ENCODE data around the gene NHLH1. TPM values are rescaled to one million over a fixed set of nuclear protein-coding genes. Genes with fewer than 3 reads are reported as not detected.

Gene NHLH1
- total and polyA plus RNA-seq, 2 donors (not counting 1 experiment from before 2014, with no cell fraction given): 0.27 to 0.39 TPM

DNA sequence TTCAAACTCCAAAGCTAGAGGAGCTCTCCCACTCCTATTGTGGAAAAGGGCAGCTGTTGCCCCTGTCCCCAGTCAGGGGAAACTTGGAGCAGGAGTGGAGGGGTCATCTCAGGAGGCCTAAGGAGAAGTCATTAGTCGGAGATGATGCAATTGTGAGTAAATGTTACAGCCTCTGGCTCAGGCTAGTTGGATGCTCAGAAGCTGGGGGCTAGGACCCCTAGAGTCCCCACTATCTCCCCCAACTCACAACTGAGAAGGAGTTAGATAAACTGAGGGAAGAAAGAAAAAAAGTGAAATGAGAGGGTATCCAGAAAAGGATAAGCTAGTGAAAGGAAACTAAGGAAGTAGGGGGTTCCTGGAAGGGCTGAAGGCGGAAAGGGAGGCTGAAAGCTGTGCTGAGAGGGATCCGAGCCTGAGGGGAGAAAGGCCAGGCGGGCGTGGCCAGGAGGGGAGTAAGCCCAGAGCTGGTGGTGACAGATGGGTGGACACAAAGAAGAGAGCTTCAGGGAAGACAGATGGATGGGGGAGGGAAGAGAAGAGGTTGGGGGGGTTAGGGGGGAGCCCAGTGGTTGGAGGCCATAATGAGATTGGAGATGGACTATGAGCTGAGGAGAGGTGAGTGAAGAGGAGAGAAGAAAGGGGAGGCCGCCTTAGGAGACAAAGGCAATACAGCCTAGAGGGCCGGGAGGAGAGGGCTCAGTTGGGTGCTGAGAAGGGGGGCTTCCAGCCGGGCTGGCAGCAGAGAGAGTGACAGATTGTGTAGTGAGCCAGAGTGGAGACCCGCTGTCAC lies 4.5 kb upstream of the NHLH1 start:
- POLR2A ChIA-PET: no interaction called here
- Histone ChIP-seq H3K4me3 (ENCODE audit: control extremely low read depth in 1 of 5, extremely low read depth in 1 of 5, insufficient read depth in 1 of 5, low read depth in 2 of 5, low read length in 4 of 5) (no peak overlapping the region), H2AFZ (ENCODE audit: insufficient read depth, low read depth, low read length, poor library complexity, severe bottlenecking) (no peak overlapping the region), H3K9me3 (ENCODE audit: control extremely low read depth in 1 of 3, control insufficient read depth in 2 of 3, insufficient read depth in 1 of 3, low read length in 2 of 3) (no peaks in the 10 kb centered on the region), H3K27ac (ENCODE audit: low read length in 2 of 2) (no peak overlapping the region), H3K79me2 (ENCODE audit: control insufficient read depth, insufficient read depth, low read length) (no peaks in the 10 kb centered on the region), H3K27me3 (replicated peaks in 1 of 4; ENCODE audit: control extremely low read depth in 1 of 4, control insufficient read depth in 3 of 4, insufficient read depth in 4 of 4, low read length in 3 of 4) (no peaks in the 10 kb centered on the region), H3K36me3 (replicated peaks in 1 of 2; ENCODE audit: control extremely low read depth in 1 of 2, control insufficient read depth in 1 of 2, extremely low read depth in 1 of 2, insufficient read depth in 2 of 2, low read length in 1 of 2) (peaks cover 0 to 27% of the 10 kb centered on the region in 2 experiments), H3K9ac (ENCODE audit: low read length) (no peak overlapping the region), H4K20me1 (ENCODE audit: control insufficient read depth, insufficient read depth, low read length, poor library complexity, severe bottlenecking) (no peaks in the 10 kb centered on the region), H3K4me2 (replicated peaks; ENCODE audit: low read depth, low read length, poor library complexity, severe bottlenecking) (no peak overlapping the region), H3K4me1 (ENCODE audit: control insufficient read depth in 2 of 2, insufficient read depth in 2 of 2, low read length in 2 of 2) (no peaks in the 10 kb centered on the region)
- no peak for DNase-seq
- TF ChIP-seq EZH2 (IDR thresholded peaks at IDR 0.05; ENCODE audit: borderline replicate concordance, insufficient read depth, low read depth, low read length, poor library complexity, severe bottlenecking): no peak
- TF ChIP-seq, protein P1, sequence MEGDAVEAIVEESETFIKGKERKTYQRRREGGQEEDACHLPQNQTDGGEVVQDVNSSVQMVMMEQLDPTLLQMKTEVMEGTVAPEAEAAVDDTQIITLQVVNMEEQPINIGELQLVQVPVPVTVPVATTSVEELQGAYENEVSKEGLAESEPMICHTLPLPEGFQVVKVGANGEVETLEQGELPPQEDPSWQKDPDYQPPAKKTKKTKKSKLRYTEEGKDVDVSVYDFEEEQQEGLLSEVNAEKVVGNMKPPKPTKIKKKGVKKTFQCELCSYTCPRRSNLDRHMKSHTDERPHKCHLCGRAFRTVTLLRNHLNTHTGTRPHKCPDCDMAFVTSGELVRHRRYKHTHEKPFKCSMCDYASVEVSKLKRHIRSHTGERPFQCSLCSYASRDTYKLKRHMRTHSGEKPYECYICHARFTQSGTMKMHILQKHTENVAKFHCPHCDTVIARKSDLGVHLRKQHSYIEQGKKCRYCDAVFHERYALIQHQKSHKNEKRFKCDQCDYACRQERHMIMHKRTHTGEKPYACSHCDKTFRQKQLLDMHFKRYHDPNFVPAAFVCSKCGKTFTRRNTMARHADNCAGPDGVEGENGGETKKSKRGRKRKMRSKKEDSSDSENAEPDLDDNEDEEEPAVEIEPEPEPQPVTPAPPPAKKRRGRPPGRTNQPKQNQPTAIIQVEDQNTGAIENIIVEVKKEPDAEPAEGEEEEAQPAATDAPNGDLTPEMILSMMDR (IDR thresholded peaks at IDR 0.05): no peak
- Mint-ChIP-seq H3K27ac (peak overlapping the region; percentile 68), H3K9me3 (ENCODE audit: insufficient read depth) (no peaks in the 10 kb centered on the region), H3K4me3 (no peak overlapping the region), H3K4me1 (no peaks in the 10 kb centered on the region), H3K27me3 (no peaks in the 10 kb centered on the region)
- no peak for ATAC-seq (ENCODE audit: low read depth)
- CTCF ChIA-PET: interaction anchor here (0.6 to 2.2 kb wide), 3 partner anchors 8 to 263 kb away, joined by 4 to 13 read pairs (median 11); no protein-coding TSS in a partner anchor
- intact Hi-C loops (cut with micrococcal nuclease): no loop called here
- WGBS (ENCODE audit: insufficient coverage): 95% methylated on average over 8 of the region's 9 CpGs

DNA sequence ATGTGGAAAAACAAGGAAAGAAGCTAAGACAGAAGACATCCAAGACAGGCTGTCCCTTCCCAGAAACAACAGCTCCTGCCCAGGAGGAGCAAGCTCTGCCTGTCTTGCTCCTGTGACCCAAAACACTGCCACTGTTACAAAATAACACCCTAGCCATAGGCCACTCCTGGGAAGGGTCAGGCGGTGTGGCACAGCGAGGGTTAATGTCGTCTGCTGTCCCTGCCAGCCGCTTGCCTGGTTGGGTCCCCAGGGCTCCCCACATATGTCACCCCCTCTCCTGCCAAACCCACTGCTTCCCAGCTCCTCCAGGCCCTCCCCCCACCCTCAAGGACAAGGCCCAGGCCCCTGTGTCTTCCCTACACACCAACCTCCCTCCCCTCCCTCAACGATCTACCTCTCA lies 3.9 kb upstream of the NHLH1 start:
- H3K27ac ChIP-seq (ENCODE audit: low read length in 2 of 2): no peak overlapping the region
- POLR2A ChIA-PET: no interaction called here
- no peak for ATAC-seq (ENCODE audit: low read depth)

More for the DNA sequence above, 3.9 kb upstream of the NHLH1 start:
- Histone ChIP-seq H3K9me3 (ENCODE audit: control extremely low read depth in 1 of 3, control insufficient read depth in 2 of 3, insufficient read depth in 1 of 3, low read length in 2 of 3) (no peaks in the 10 kb centered on the region), H3K4me1 (ENCODE audit: control insufficient read depth in 2 of 2, insufficient read depth in 2 of 2, low read length in 2 of 2) (no peaks in the 10 kb centered on the region), H3K27me3 (replicated peaks in 1 of 4; ENCODE audit: control extremely low read depth in 1 of 4, control insufficient read depth in 3 of 4, insufficient read depth in 4 of 4, low read length in 3 of 4) (no peaks in the 10 kb centered on the region), H3K4me3 (ENCODE audit: control extremely low read depth in 1 of 5, extremely low read depth in 1 of 5, insufficient read depth in 1 of 5, low read depth in 2 of 5, low read length in 4 of 5) (no peak overlapping the region), H3K9ac (ENCODE audit: low read length) (no peak overlapping the region), H2AFZ (ENCODE audit: insufficient read depth, low read depth, low read length, poor library complexity, severe bottlenecking) (no peak overlapping the region), H3K4me2 (replicated peaks; ENCODE audit: low read depth, low read length, poor library complexity, severe bottlenecking) (no peak overlapping the region), H3K79me2 (ENCODE audit: control insufficient read depth, insufficient read depth, low read length) (no peaks in the 10 kb centered on the region), H3K36me3 (replicated peaks in 1 of 2; ENCODE audit: control extremely low read depth in 1 of 2, control insufficient read depth in 1 of 2, extremely low read depth in 1 of 2, insufficient read depth in 2 of 2, low read length in 1 of 2) (peaks cover 0 to 22% of the 10 kb centered on the region in 2 experiments), H4K20me1 (ENCODE audit: control insufficient read depth, insufficient read depth, low read length, poor library complexity, severe bottlenecking) (no peaks in the 10 kb centered on the region)
- intact Hi-C loops (cut with micrococcal nuclease): no loop called here
- H3K9me3 Mint-ChIP-seq (ENCODE audit: insufficient read depth): no peaks in the 10 kb centered on the region
- no peak overlapping the region for H3K4me3 Mint-ChIP-seq
- CTCF ChIA-PET: interaction anchor here (1.7 to 2.2 kb wide), 2 partner anchors 8 to 13 kb away, joined by 11 to 13 read pairs; no protein-coding TSS in a partner anchor
- H3K4me1 Mint-ChIP-seq: no peaks in the 10 kb centered on the region
- TF ChIP-seq EZH2 (IDR thresholded peaks at IDR 0.05; ENCODE audit: borderline replicate concordance, insufficient read depth, low read depth, low read length, poor library complexity, severe bottlenecking): no peak
- TF ChIP-seq, protein P1 (IDR thresholded peaks at IDR 0.05): no peak
- WGBS (ENCODE audit: insufficient coverage): 82% methylated on average over 4 of the region's 5 CpGs
- DNase-seq: no peak
- H3K27me3 Mint-ChIP-seq: no peaks in the 10 kb centered on the region
- H3K27ac Mint-ChIP-seq: no peak overlapping the region

Data from B cell (primary cell).